Measurements from ENCODE around the gene ARHGAP22.

Gene ARHGAP22

DNA sequence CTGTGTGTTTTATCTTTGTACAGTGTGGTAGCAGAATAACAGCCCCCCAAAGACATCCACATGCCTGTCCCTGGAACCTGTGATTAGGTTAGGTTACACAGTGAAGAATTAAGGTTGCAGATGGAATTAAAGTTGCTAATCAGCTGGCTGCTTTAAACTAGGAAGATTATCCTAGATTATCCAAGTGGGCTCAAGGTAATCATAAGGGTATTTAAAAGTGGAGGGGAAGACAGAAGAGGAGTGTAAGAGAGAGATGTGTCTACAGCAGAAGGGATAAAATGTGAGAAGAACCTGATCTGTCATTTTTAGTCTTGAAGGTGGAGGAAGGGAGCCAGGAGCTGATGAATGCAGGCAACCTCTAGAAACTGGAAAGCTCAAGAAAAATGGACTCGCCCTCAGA is 117.6 kb downstream of the ARHGAP22 start:
- Histone ChIP-seq H3K9me3 (ENCODE audit: control insufficient read depth in 5 of 5, low read length in 5 of 5) (no peaks in the 10 kb centered on the region), H3K36me3 (ENCODE audit: control insufficient read depth in 5 of 5, insufficient read depth in 5 of 5, low read length in 5 of 5) (no peaks in the 10 kb centered on the region), H3K4me1 (ENCODE audit: control insufficient read depth in 5 of 5, insufficient read depth in 5 of 5, low read length in 5 of 5) (peaks cover 0 to 1% (median 0%) of the 10 kb centered on the region in 5 donors), H3K27me3 (ENCODE audit: control insufficient read depth in 5 of 5, insufficient read depth in 4 of 5, low read length in 5 of 5) (no peaks in the 10 kb centered on the region), H3K4me3 (ENCODE audit: low read depth in 1 of 5, low read length in 5 of 5) (no peak overlapping the region), H3K27ac (ENCODE audit: low read depth, low read length) (no peak overlapping the region), H3K9ac (ENCODE audit: low read length in 5 of 5) (no peak overlapping the region)

DNA sequence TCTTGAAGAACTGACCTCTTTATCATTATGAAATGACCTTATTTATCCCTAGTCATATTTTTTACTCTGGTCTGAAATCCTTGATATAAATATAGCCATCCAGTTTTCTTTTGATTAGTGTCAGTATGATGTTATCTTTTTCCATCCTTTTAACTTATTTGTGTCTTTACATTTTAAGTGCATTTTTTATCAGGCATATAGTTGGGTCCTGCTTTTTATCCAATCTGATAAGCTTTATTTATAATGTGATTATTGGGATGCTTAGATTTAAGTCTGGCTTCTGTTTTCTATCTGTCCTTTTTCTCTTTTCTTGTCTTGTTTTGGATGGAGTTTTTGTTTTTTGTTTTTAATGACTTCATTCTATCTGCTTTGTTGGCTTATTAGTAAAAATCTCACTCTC is 119.2 kb downstream of the ARHGAP22 start:
- no peaks in the 10 kb centered on the region for H3K9me3 ChIP-seq (ENCODE audit: control insufficient read depth in 5 of 5, low read length in 5 of 5)
- H3K27me3 ChIP-seq (ENCODE audit: control insufficient read depth in 5 of 5, insufficient read depth in 4 of 5, low read length in 5 of 5) = peaks cover 0 to under 1% (median 0%) of the 10 kb centered on the region in 5 donors
- H3K4me1 ChIP-seq (ENCODE audit: control insufficient read depth in 5 of 5, insufficient read depth in 5 of 5, low read length in 5 of 5) = peaks cover 0 to 4% (median 0%) of the 10 kb centered on the region in 5 donors
- H3K4me3 ChIP-seq (ENCODE audit: low read depth in 1 of 5, low read length in 5 of 5) = no peak overlapping the region
- H3K27ac ChIP-seq (ENCODE audit: low read depth, low read length) = no peak overlapping the region
- H3K36me3 ChIP-seq (ENCODE audit: control insufficient read depth in 5 of 5, insufficient read depth in 5 of 5, low read length in 5 of 5) = no peaks in the 10 kb centered on the region
- no peak overlapping the region for H3K9ac ChIP-seq (ENCODE audit: low read length in 5 of 5)

DNA sequence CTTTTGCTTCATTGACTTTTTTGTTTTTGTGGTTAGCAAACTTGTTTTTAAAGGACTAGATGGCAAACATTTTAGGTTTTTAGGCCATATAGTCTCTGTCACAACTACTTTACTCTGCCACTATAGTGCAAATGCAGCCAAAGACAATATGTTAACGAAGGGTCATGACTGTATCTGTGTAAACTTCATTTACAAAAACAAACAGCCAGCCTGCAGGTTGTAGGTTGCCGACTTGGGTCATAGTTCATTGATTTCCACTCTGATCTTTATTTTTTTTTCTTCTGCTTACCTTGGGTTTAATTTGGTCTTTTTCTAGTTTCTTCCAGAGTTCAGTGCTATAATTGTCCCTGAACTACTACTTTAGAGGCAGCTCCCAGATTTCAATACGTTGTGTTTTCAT is 120.0 kb downstream of the ARHGAP22 start:
- Histone ChIP-seq H3K9me3 (ENCODE audit: control insufficient read depth in 5 of 5, low read length in 5 of 5) (no peaks in the 10 kb centered on the region), H3K4me3 (ENCODE audit: low read depth in 1 of 5, low read length in 5 of 5) (no peak overlapping the region), H3K4me1 (ENCODE audit: control insufficient read depth in 5 of 5, insufficient read depth in 5 of 5, low read length in 5 of 5) (peaks cover 0 to 6% (median 0%) of the 10 kb centered on the region in 5 donors), H3K27me3 (ENCODE audit: control insufficient read depth in 5 of 5, insufficient read depth in 4 of 5, low read length in 5 of 5) (peaks cover 0 to 4% (median 0%) of the 10 kb centered on the region in 5 donors), H3K27ac (ENCODE audit: low read depth, low read length) (no peak overlapping the region), H3K9ac (ENCODE audit: low read length in 5 of 5) (no peak overlapping the region), H3K36me3 (ENCODE audit: control insufficient read depth in 5 of 5, insufficient read depth in 5 of 5, low read length in 5 of 5) (no peaks in the 10 kb centered on the region)

DNA sequence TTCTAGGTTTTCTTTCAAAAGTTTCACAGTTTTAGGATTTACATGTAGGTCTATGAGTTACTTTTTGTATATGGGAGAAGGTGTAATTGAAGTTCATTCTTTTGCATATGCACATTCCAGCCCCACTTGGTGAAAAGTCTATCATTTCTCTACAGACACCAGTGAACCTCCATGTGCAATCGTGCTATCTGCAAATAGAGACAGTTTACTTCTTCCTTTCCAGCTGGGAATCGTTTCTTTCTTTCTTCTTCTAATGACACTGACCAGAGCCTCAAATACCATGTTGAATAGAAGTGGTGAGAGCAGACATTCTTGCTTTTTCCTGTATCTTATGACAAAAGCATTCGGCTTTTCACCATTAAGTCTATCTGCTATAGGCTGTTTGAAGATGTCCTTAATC is 122.7 kb downstream of the ARHGAP22 start:
- Histone ChIP-seq H3K36me3 (ENCODE audit: control insufficient read depth in 5 of 5, insufficient read depth in 5 of 5, low read length in 5 of 5) (no peaks in the 10 kb centered on the region), H3K9ac (ENCODE audit: low read length in 5 of 5) (no peak overlapping the region), H3K4me3 (ENCODE audit: low read depth in 1 of 5, low read length in 5 of 5) (no peak overlapping the region), H3K9me3 (ENCODE audit: control insufficient read depth in 5 of 5, low read length in 5 of 5) (no peaks in the 10 kb centered on the region), H3K27ac (ENCODE audit: low read depth, low read length) (no peak overlapping the region), H3K27me3 (ENCODE audit: control insufficient read depth in 5 of 5, insufficient read depth in 4 of 5, low read length in 5 of 5) (peaks cover 0 to 5% (median 0%) of the 10 kb centered on the region in 5 donors), H3K4me1 (ENCODE audit: control insufficient read depth in 5 of 5, insufficient read depth in 5 of 5, low read length in 5 of 5) (peaks cover 0 to 6% (median 0%) of the 10 kb centered on the region in 5 donors)

DNA sequence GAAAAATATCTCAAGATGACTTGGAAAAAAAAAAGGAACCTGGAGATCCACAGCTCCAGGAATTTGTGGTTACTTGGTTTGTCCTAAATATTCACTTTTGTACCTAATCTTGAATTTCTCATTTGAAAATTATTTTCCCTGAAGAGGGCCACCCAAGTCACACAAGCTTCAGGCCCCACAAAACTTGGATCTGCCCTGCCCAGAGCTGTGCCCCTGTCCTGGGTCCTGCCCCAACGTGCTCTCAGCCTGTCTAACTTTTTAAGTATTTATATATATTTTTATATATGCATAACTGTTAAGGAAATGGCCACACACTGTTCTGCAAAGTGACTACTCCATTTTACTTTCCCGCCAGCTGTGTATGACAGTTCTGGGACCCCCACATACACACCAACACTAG is 123.5 kb downstream of the ARHGAP22 start:
- Histone ChIP-seq H3K36me3 (ENCODE audit: control insufficient read depth in 5 of 5, insufficient read depth in 5 of 5, low read length in 5 of 5) (no peaks in the 10 kb centered on the region), H3K27ac (ENCODE audit: low read depth, low read length) (no peak overlapping the region), H3K9me3 (ENCODE audit: control insufficient read depth in 5 of 5, low read length in 5 of 5) (no peaks in the 10 kb centered on the region), H3K4me3 (ENCODE audit: low read depth in 1 of 5, low read length in 5 of 5) (no peak overlapping the region), H3K4me1 (ENCODE audit: control insufficient read depth in 5 of 5, insufficient read depth in 5 of 5, low read length in 5 of 5) (peaks cover 0 to 6% (median 0%) of the 10 kb centered on the region in 5 donors), H3K27me3 (ENCODE audit: control insufficient read depth in 5 of 5, insufficient read depth in 4 of 5, low read length in 5 of 5) (peaks cover 0 to 5% (median 0%) of the 10 kb centered on the region in 5 donors), H3K9ac (ENCODE audit: low read length in 5 of 5) (no peak overlapping the region)

GRCh38 chr10:48480397-48481374 is 124.2 kb downstream of the ARHGAP22 start:
- Histone ChIP-seq H3K27ac (ENCODE audit: low read depth, low read length) (no peak overlapping the region), H3K9ac (ENCODE audit: low read length in 5 of 5) (no peak overlapping the region), H3K27me3 (ENCODE audit: control insufficient read depth in 5 of 5, insufficient read depth in 4 of 5, low read length in 5 of 5) (peaks cover 0 to 5% (median 0%) of the 10 kb centered on the region in 5 donors), H3K4me1 (ENCODE audit: control insufficient read depth in 5 of 5, insufficient read depth in 5 of 5, low read length in 5 of 5) (peaks cover 0 to 6% (median 0%) of the 10 kb centered on the region in 5 donors), H3K36me3 (ENCODE audit: control insufficient read depth in 5 of 5, insufficient read depth in 5 of 5, low read length in 5 of 5) (no peaks in the 10 kb centered on the region), H3K4me3 (ENCODE audit: low read depth in 1 of 5, low read length in 5 of 5) (no peak overlapping the region), H3K9me3 (ENCODE audit: control insufficient read depth in 5 of 5, low read length in 5 of 5) (no peaks in the 10 kb centered on the region)

DNA sequence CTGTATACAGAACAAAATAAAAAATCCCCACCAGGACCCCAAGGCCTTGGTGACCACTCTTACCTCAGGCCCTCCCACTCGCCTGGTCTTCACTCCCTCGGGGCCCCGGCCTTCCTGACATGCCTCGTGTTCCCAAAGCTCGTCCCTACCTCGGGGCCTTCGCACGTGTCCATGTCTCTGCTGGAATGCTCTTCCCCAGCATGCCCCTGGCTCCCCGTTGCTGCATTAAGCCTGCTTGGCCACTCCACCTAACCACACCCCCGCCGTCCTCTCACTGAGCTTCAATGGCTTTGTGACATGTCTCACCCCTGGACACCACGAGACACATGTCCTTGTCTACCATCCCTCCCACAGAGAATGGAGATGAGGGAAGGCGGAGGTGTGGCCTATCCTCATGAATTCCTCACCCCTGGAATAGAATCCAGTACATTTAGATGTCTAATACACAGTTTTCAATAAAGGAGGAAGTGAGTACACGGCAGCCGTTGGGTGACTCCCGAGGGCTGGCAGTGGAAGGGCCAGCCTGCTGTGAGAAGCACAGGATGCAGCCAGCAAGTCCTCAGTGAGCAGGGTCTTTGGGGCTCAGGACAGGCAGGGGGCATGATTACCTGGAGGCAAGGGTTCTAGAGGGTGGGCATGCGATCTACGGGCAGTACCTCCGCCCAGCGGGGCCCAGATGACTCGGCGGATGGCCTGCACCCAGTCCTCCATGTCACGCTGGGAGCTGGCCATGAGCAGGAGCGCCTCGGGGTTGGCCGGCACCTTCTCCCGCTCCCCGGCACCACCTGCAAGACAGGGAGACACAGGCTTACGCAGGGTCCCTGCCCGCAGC is 125.7 kb downstream of the ARHGAP22 start:
- no peak overlapping the region for H3K4me3 ChIP-seq (ENCODE audit: low read depth in 1 of 5, low read length in 5 of 5)
- no peaks in the 10 kb centered on the region for H3K9me3 ChIP-seq (ENCODE audit: control insufficient read depth in 5 of 5, low read length in 5 of 5)
- H3K27ac ChIP-seq (ENCODE audit: low read depth, low read length) = no peak overlapping the region
- H3K9ac ChIP-seq (ENCODE audit: low read length in 5 of 5) = no peak overlapping the region
- no peaks in the 10 kb centered on the region for H3K36me3 ChIP-seq (ENCODE audit: control insufficient read depth in 5 of 5, insufficient read depth in 5 of 5, low read length in 5 of 5)
- H3K4me1 ChIP-seq (ENCODE audit: control insufficient read depth in 5 of 5, insufficient read depth in 5 of 5, low read length in 5 of 5) = peaks cover 0 to 6% (median 0%) of the 10 kb centered on the region in 5 donors
- H3K27me3 ChIP-seq (ENCODE audit: control insufficient read depth in 5 of 5, insufficient read depth in 4 of 5, low read length in 5 of 5) = peaks cover 0 to 5% (median 0%) of the 10 kb centered on the region in 5 donors

GRCh38 chr10:48478469-48478868 is 126.4 kb downstream of the ARHGAP22 start:
- H3K4me3 ChIP-seq (ENCODE audit: low read depth in 1 of 5, low read length in 5 of 5) = no peak overlapping the region
- peaks cover 0 to 5% (median 0%) of the 10 kb centered on the region in 5 donors for H3K27me3 ChIP-seq (ENCODE audit: control insufficient read depth in 5 of 5, insufficient read depth in 4 of 5, low read length in 5 of 5)
- H3K36me3 ChIP-seq (ENCODE audit: control insufficient read depth in 5 of 5, insufficient read depth in 5 of 5, low read length in 5 of 5) = no peaks in the 10 kb centered on the region
- no peak overlapping the region for H3K27ac ChIP-seq (ENCODE audit: low read depth, low read length)
- no peaks in the 10 kb centered on the region for H3K9me3 ChIP-seq (ENCODE audit: control insufficient read depth in 5 of 5, low read length in 5 of 5)
- no peak overlapping the region for H3K9ac ChIP-seq (ENCODE audit: low read length in 5 of 5)
- peaks cover 0 to 6% (median 0%) of the 10 kb centered on the region in 5 donors for H3K4me1 ChIP-seq (ENCODE audit: control insufficient read depth in 5 of 5, insufficient read depth in 5 of 5, low read length in 5 of 5)

DNA sequence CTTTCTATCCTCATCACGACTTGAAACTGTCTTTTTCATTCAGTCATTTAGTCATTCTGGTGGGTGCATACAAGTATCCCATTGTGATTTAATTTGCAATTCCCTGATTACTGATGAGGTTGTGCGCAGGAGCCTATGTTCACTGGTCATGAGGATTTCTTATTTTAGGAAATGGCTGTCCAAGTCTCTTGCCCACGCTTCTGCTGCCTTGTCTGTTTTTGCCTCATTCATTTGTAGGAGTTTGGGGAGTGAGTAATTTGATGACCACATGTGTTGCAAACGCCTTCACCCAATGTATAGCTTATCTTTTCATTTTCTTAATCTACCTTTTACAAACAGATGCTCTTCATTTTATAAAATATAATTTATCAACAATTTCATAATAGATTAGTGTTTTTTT is 127.3 kb downstream of the ARHGAP22 start:
- peaks cover 0 to 6% (median 0%) of the 10 kb centered on the region in 5 donors for H3K4me1 ChIP-seq (ENCODE audit: control insufficient read depth in 5 of 5, insufficient read depth in 5 of 5, low read length in 5 of 5)
- H3K36me3 ChIP-seq (ENCODE audit: control insufficient read depth in 5 of 5, insufficient read depth in 5 of 5, low read length in 5 of 5) = no peaks in the 10 kb centered on the region
- H3K9ac ChIP-seq (ENCODE audit: low read length in 5 of 5) = no peak overlapping the region
- no peak overlapping the region for H3K4me3 ChIP-seq (ENCODE audit: low read depth in 1 of 5, low read length in 5 of 5)
- no peak overlapping the region for H3K27ac ChIP-seq (ENCODE audit: low read depth, low read length)
- H3K27me3 ChIP-seq (ENCODE audit: control insufficient read depth in 5 of 5, insufficient read depth in 4 of 5, low read length in 5 of 5) = peaks cover 0 to 5% (median 0%) of the 10 kb centered on the region in 5 donors
- H3K9me3 ChIP-seq (ENCODE audit: control insufficient read depth in 5 of 5, low read length in 5 of 5) = peaks cover 0 to 5% (median 0%) of the 10 kb centered on the region in 5 donors
